HG03196 (cell line): ENCODE results near the gene TSPAN6.
A peak's percentile ranks its signal among the peaks of the same experiment; 100 is the strongest.

Source experiments
- ATAC-seq: cut with Tn5 transposase; IDR thresholded peaks from one replicate; pipeline ENCODE4 v1.9.1; 2021; ENCODE audit not compliant: unreplicated experiment

The TSPAN6 gene

DNA sequence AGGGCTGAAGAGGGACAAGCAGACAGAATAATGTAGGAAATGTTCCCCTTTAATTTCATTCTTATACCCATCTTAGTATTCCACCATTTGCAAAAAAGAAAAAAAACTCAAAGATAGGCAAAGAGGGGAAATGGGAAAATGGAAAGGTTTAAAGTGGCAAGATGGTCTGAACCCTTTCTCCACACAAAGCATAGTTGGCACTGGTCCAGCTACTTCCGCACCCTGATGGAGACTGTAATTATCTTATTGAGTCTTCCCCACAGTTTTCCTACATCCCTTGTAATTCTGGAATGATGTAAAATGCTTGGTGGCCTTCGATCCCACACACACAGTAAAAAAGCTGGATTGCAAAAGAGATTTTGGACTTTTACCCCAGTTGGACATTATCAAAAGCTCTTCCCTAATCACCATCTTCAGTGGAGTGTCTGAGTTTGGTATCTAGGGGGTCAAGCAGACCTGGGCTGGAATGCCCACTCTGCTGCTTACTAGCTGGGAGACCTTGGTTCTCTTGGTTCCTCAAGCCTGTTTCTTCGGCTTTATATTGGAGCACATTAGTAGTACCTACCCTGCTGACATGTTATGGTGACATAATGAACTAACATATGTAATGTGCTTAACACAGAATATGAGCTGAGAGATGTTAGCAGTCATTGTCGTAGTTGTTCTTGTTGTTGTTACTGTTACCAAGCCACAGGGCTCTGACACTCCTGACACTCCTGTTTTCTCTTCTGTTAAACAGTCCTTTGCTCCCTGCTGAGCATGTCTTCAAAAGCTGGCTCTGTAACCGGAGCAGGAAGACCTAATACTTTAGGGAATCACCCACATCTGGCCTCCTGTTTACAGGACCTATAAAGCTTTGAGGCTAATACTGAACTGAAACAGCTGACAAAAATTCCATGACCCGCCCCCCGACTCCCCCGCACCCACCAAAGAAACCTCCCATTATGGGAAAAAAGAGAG lies 12.1 kb upstream of the TSPAN6 start:
- ATAC-seq = no peak

DNA sequence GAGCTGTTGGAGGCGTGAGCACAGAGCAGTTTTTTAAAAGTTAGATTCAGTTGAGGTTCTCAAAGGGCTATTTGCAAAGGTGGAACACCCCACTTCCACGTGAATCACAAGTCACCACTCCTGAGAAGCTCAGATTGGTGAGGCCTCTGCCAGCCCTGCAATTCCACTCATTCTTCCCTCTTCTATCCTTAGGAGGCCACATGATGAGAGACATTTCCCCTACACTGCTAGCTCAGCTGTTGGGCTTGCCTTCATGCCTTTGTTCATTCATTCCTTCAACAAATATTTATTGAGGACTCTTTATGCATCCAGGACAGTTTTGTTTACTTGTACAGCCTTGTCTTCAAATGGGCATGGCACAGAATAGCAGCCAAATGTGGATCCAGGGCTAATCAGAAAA lies 11.1 kb upstream of the TSPAN6 start:
- no peak for ATAC-seq

DNA sequence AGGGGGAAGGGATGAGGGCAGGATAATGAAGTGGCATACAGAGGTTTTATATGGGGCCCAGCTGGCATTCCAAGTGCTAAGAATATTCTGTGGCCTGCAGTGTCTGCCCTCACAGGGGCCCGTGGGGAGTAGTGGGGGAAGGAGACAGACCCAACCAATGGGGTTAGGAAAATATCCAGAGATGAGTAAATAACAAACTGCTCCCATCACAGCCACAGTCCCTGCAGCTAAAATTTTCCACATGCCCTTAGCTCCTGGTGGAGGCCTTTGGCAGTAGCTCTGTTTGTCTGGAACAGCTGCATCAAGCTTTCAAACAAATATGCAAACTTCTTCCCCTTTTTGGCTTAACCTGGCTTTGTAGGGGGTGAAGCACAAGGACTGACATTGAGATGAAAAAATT lies 10.5 kb upstream of the TSPAN6 start:
- no peak for ATAC-seq

- ATAC-seq = no peak
These were observed 8.5 kb upstream of the TSPAN6 start for GRCh38 chrX:100645106-100645505.

DNA sequence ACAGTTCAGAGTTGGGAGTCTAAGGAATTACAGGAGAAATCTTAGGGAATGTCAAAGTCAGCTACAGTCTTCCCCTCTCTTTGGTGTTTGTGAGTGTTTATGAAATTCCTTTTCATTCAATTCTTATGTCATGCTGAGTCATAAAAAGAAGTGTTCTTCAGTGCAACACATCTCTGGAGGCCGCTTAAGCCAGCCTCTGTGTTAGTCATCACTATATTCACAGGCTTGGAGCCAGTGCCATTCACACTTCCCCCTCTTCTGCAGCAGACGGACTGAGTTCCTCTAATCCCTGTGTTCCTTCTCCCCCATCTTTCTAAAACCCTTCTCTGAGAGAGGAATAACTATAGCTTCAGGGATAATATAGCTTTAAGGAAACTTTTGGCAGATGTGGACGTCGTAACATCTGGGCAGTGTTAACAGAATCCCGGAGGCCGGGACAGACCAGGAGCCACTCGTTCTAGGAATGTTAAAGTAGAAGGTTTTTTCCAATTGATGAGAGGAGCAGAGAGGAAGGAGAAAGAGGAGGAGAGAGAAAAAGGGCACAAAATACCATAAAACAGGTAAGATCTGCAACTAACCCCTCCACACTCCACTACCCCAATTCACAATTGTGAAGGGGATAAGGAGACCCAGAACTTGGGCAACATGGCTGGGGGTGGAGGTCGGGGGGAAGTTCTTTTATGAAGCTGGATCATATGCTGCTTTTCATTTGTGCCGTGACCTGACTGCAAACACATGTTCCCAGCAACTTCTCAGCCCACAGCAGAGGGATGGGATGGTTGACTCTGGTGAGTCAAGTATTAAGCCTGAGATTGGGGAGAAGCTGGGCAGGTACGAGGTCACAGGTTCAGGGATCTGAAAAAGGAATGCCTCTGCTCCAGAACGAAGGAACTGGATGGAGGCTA lies 7.6 kb upstream of the TSPAN6 start, which contains the start of gene SRPX2:
TSS of gene SRPX2 (plus strand) at position 244 of the 905 bp plus-strand sequence. CDS start 2,124 bp downstream, outside the sequence.
- no peak for ATAC-seq

DNA sequence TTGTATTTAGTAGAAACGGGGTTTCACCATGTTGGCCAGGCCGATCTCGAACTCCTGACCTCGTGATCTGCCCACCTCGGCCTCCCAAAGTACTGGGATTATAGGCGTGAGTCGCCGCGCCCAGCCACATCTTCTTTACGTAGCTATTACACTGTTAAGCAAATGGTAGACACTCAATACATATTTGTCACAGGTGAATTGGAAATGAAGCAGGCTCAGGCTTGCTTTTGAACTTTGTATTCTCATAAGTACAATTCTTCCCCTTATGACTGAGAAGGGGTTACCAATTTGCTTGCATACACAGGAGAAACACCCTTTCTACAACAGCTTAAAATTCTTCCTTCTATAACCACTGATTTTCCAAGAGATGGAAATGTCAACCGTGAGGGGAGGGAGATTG lies 6.6 kb upstream of the TSPAN6 start:
- no peak for ATAC-seq

DNA sequence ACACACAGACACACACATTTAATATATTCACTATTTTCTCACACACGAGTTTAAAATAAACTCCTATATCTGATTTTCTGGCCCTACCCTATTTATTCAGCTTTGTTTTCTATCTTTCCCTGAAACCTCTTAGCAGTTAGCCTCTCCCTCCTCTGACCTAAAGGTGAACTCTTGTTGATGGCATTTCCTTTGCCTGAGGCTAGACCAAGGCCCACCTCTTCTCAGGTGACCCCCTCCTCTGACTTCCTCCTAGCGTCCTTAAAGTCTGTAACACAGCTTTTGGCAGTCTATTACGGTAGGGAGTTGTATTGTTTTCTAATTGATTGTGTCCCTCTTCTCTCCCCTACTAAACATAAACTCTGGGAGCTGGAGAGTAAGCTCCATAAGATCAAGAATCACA lies 5.7 kb upstream of the TSPAN6 start:
- ATAC-seq = no peak

DNA sequence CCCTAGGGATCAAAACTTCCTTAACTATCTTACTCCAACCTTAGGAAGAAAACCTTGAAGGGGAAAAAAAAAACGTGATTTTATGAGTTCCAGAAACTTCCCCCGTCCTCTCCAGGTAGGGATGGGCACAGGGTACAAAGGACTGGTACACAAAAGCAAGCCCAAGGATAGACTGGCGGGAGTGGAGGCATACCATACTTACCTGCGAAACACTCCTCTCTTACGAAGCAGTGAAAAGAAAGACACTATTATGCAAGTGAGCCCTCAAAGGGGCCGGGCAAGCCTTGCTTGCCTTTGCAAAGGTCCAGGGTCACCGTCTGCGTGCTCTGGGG lies 651 bp downstream of the TSPAN6 start:
- no peak for ATAC-seq

DNA sequence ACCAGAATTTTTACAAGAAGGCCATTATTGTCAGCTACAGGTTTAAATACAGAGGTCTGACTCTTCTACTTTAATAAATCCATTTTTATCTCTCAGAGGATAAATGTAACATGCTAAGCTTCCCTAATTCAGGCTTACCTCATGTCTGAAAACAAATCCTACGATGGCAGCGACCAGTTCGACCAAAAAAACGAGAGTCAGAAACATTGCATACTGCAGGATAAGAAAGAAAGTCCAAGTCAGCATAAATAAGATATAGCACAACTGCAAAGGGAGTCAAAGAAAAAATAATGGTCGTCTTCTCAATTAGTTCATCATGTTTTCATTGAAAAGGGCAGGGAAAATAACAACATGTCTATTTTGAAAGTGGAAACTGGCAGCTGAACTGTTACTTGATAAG lies 1.6 kb downstream of the TSPAN6 start:
- no peak for ATAC-seq

GRCh38 chrX:100625985-100626491 lies 10.6 kb downstream of the TSPAN6 start:
- ATAC-seq = peak; percentile 97

DNA sequence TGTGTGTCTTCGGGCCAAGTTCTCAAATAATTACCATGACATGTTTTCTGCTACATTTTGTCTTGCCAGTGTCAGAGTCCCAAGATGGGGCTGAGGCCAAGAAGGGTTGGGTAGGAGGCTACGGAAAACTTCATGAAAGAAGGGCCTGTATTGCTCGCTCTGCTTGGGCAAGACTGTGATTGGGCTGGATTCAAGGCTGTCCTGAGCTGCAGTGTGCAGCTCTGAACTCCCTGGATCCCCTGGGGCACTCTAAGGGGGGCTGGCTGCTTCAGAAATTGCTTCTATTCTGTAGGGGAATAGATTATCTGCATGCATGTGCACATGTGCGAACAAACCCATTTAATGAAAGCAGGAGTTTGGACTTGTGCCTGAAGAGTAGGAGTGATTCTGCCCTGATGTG lies 13.6 kb downstream of the TSPAN6 start:
- no peak for ATAC-seq

- ATAC-seq = peak; percentile 95
These were observed 21.6 kb downstream of the TSPAN6 start for GRCh38 chrX:100615005-100615404.

DNA sequence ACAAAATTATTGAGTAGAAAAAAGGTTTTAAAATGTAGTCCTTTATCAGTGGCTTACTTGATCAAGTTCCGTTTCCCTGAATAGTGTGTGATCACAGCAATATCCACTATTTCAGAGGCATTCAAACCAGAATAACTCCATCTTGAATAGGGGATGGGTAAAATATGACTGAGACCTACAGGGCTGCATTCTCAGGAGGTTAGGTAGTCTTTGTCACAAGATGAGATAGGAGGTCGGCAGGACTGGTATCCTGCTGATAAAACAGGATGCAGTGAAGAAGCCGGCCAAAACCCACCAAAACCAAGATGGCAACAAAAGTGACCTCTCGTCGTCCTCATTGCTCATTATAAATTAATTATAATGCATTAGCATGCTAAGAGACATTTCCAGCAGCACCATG lies 24.7 kb downstream of the TSPAN6 start:
- no peak for ATAC-seq

- ATAC-seq = no peak
These were observed 27.0 kb downstream of the TSPAN6 start for GRCh38 chrX:100609591-100609990.

DNA sequence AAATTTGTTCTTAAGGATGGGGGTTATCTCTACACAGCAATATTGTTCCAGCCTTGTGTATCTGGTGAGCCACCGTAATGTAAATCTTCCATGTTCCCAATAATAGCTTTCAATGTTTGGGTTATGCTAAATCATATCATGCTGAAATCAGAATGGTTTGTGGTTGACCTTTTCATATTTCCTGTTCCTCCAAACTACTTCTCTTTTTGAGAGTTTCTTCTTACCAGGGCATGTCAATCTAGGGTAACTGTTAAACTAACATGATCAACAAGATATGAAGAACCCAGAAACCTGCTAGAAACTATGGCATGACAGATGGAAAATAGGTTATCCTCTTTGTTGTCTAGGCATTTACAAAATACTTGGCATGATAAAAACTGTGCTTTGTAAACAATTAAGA lies 29.9 kb downstream of the TSPAN6 start:
- ATAC-seq = no peak

DNA sequence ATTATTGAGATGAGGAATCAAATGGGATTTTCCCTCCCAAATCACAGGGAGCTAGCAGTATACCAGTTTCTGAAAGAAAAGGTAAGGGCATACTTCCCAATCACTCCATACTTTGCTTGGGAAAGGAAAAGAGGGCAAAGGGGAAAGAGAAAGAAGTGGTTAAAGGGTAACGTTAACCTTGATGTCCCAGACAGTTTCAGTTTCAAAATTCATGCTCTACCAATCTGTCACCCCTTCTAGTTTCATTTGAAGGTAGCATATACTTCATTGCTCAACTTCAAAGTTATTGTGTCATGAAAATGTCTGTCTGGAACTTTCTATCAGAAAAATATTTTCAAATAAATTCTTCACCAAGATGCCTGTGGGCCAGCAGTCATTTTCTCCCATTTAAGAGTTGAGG lies 35.8 kb downstream of the TSPAN6 start:
- peak; percentile 72 for ATAC-seq

DNA sequence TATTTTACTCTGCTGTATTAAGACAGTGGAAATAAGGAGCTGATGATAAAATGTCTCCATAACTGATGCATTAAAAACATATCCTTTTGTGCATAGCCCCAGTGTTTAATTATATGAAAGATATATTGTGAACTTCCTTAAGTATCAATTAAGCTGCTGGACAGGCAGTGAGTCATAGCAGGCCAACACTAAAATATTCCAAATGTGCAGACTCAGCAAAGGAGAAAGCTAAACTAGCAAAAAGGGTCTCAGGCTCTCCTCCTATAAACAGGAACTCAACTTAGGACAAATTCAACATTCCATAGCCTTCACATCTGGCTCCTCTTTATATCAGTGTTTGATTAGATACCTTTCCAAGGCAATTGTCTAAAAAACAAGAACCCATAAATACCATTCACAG lies 36.3 kb downstream of the TSPAN6 start:
- ATAC-seq = no peak

DNA sequence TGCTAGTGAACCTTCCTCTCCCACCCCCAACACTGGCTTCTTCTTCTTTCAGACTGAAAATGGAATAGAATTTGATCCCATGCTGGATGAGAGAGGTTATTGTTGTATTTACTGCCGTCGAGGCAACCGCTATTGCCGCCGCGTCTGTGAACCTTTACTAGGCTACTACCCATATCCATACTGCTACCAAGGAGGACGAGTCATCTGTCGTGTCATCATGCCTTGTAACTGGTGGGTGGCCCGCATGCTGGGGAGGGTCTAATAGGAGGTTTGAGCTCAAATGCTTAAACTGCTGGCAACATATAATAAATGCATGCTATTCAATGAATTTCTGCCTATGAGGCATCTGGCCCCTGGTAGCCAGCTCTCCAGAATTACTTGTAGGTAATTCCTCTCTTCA lies 37.1 kb downstream of the TSPAN6 start:
- ATAC-seq = no peak

DNA sequence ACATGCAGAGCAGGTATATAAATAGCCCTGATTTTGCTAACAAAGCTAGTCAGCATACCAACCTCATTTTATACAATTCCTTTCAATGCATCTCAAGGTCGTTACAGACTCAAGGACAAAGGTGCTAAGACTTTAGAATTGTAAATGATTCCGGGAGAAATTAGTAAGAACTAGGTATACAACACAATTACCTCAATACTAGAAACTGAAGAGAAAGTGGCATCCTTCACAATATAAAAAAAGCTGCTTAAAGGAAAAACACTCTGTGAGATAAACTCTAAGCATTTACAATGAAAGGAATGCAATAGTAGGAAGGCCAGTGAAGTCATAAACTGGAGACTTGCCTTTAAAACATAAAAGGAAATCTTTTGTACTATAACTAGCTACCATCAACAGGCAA lies 40.0 kb downstream of the TSPAN6 start:
- ATAC-seq = no peak

DNA sequence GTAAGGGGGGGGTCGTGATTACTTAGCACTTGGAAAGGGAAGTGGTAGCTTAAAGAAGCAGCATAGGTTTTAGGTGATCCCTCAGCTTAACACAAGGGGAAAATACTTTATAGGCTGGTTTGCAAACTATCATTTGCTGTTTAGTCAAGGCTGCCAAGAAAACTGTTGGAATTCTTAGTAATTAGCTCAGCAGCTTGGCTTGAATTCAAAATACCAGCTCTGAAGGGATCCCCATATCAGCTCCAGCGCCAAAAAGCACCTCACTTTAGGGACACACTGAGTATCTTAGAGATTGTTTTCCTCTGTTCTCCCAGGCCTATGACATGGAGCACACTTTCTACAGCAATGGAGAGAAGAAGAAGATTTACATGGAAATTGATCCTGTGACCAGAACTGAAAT lies 43.0 kb downstream of the TSPAN6 start:
- no peak for ATAC-seq

DNA sequence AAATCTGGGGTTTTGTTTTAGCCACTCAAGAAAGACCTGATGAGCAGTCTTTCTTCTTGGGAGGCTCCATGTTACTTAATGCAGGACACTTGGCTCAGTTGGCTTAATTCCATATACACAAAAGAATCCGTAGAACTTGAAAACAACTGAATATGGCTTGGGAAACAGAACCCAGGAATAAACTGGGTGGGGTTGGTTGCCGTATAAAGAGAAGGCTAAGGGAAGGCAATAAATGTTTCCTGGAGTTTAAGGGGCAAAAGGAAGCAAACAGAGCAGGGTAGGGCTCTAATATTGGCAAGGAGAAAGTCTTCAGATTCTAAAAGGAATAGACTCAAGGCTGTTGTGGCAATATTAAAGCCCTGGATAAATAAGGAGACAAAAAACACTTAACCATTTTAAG lies 43.5 kb downstream of the TSPAN6 start:
- no peak for ATAC-seq
